Ishikawa (cell line): ENCODE measurements around the gene GALNT2.

Experiments
- CEBPB ChIP-seq: IDR thresholded peaks from 2 replicates; pipeline ENCODE4 v1.6.1; 2012
- CREB1 ChIP-seq: IDR thresholded peaks from 2 replicates; pipeline ENCODE4 v1.6.1; 2012; ENCODE audit warnings: low read depth
- EGR1 ChIP-seq: IDR thresholded peaks from 2 replicates; pipeline ENCODE4 v1.6.1; 2012
- EP300 ChIP-seq: IDR thresholded peaks from 2 replicates; pipeline ENCODE4 v1.6.1; 2012; ENCODE audit warnings: borderline replicate concordance
- FOXM1 ChIP-seq: IDR thresholded peaks from 2 replicates; pipeline ENCODE4 v1.6.1; 2012; ENCODE audit warnings: low read depth, borderline replicate concordance
- MAX ChIP-seq: IDR thresholded peaks from 2 replicates; pipeline ENCODE4 v1.6.1; 2012
- NFIC ChIP-seq: IDR thresholded peaks from 2 replicates; pipeline ENCODE4 v1.6.1; 2012
- RAD21 ChIP-seq: IDR thresholded peaks from 2 replicates; pipeline ENCODE4 v1.6.1; 2012; ENCODE audit warnings: low read depth
- REST ChIP-seq: IDR thresholded peaks from 2 replicates; pipeline ENCODE4 v1.6.1; 2012; ENCODE audit warnings: low read depth, mild to moderate bottlenecking
- TAF1 ChIP-seq: IDR thresholded peaks from 2 replicates; pipeline ENCODE4 v1.6.1; 2012; ENCODE audit warnings: low read depth, mild to moderate bottlenecking
- TCF12 ChIP-seq: IDR thresholded peaks from 2 replicates; pipeline ENCODE4 v1.6.1; 2012; ENCODE audit warnings: low read depth
- TEAD4 ChIP-seq: IDR thresholded peaks from 2 replicates; pipeline ENCODE4 v1.6.1; 2012
- USF1 ChIP-seq: IDR thresholded peaks from 2 replicates; pipeline ENCODE4 v1.6.1; 2012
- YY1 ChIP-seq: IDR thresholded peaks from 2 replicates; pipeline ENCODE4 v1.6.1; 2012; ENCODE audit warnings: low read depth
- ZBTB7A ChIP-seq: IDR thresholded peaks from 2 replicates; pipeline ENCODE4 v1.6.1; 2012; ENCODE audit warnings: low read depth

Gene GALNT2

GRCh38 chr1:230052018-230052417 lies 15.0 kb upstream of the GALNT2 start:
- TF ChIP-seq TCF12 = no peak
- no peak for TF ChIP-seq USF1
- no peak for TF ChIP-seq TAF1
- TF ChIP-seq TEAD4 = no peak
- no peak for TF ChIP-seq EP300
- TF ChIP-seq ZBTB7A = no peak
- no peak for TF ChIP-seq CREB1
- TF ChIP-seq CEBPB = no peak
- no peak for TF ChIP-seq NFIC
- no peak for TF ChIP-seq REST
- no peak for TF ChIP-seq FOXM1
- TF ChIP-seq EGR1 = no peak
- TF ChIP-seq RAD21 = no peak
- TF ChIP-seq YY1 = no peak
- TF ChIP-seq MAX = no peak

- TF ChIP-seq REST = no peak
Measured at GRCh38 chr1:230052665-230053064, 14.4 kb upstream of the GALNT2 start.

- TF ChIP-seq EP300 = no peak
- no peak for TF ChIP-seq RAD21
- TF ChIP-seq TEAD4 = no peak
- TF ChIP-seq FOXM1 = no peak
- TF ChIP-seq ZBTB7A = no peak
- TF ChIP-seq REST = no peak
- TF ChIP-seq MAX = no peak
- no peak for TF ChIP-seq YY1
- no peak for TF ChIP-seq CEBPB
- TF ChIP-seq EGR1 = no peak
- no peak for TF ChIP-seq CREB1
- no peak for TF ChIP-seq TAF1
- no peak for TF ChIP-seq NFIC
Measured at GRCh38 chr1:230054092-230054749, 12.8 kb upstream of the GALNT2 start.

GRCh38 chr1:230056098-230056497 lies 10.9 kb upstream of the GALNT2 start:
- TF ChIP-seq CREB1 (no peak), FOXM1 (no peak), TAF1 (no peak), TEAD4 (no peak), EGR1 (no peak), MAX (no peak), ZBTB7A (no peak), YY1 (no peak), RAD21 (no peak), CEBPB (no peak), REST (no peak), NFIC (no peak), USF1 (no peak), TCF12 (no peak), EP300 (no peak)
